ENCODE results near the gene MAP1LC3B. TPM values are rescaled to one million over a fixed set of nuclear protein-coding genes. Genes with fewer than 3 reads are reported as not detected.

Gene MAP1LC3B
- total and polyA plus RNA-seq, 2 of the 8 experiments (the other 6 are each of a cell fraction or from before 2014, with no cell fraction given), result 29.5 to 48.5 TPM

DNA sequence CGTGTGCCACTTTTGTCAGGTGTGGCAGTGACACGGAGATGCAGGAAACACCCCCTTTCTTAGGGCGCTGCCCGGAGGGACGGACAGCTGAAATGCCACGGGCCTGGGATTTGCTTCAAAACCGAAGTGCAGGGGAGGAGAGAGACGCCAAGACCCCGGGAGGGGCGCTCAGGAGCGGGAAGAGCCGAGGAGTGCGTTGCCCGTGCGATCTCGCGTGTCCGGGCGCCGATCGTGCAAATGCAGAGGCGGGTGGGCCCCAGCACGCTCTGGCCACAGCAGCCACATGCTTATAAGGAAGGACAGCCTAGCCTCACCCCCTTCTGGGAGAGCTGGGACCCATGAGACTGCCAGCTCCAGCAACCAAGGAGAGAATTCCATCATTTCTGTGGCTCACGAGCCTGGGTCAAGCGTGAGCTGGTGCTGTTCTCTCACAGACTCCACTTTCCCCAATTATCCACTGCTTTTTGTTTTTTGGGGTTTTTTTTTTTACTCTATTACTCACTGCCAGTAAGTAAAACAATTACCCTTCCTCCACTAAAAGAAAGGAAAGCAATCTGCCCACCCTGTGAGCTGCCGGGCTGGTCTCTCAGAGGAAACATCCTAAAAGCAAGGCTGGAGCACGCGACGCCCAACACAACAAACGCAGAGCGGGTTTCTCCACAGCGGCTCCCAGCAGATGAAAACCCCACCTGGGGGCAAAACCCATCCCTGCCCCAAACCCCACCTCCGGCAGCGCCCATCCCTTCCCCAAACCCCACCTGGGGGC lies 47.8 kb upstream of the MAP1LC3B start (continued):
- TF ChIP-seq, protein P1, sequence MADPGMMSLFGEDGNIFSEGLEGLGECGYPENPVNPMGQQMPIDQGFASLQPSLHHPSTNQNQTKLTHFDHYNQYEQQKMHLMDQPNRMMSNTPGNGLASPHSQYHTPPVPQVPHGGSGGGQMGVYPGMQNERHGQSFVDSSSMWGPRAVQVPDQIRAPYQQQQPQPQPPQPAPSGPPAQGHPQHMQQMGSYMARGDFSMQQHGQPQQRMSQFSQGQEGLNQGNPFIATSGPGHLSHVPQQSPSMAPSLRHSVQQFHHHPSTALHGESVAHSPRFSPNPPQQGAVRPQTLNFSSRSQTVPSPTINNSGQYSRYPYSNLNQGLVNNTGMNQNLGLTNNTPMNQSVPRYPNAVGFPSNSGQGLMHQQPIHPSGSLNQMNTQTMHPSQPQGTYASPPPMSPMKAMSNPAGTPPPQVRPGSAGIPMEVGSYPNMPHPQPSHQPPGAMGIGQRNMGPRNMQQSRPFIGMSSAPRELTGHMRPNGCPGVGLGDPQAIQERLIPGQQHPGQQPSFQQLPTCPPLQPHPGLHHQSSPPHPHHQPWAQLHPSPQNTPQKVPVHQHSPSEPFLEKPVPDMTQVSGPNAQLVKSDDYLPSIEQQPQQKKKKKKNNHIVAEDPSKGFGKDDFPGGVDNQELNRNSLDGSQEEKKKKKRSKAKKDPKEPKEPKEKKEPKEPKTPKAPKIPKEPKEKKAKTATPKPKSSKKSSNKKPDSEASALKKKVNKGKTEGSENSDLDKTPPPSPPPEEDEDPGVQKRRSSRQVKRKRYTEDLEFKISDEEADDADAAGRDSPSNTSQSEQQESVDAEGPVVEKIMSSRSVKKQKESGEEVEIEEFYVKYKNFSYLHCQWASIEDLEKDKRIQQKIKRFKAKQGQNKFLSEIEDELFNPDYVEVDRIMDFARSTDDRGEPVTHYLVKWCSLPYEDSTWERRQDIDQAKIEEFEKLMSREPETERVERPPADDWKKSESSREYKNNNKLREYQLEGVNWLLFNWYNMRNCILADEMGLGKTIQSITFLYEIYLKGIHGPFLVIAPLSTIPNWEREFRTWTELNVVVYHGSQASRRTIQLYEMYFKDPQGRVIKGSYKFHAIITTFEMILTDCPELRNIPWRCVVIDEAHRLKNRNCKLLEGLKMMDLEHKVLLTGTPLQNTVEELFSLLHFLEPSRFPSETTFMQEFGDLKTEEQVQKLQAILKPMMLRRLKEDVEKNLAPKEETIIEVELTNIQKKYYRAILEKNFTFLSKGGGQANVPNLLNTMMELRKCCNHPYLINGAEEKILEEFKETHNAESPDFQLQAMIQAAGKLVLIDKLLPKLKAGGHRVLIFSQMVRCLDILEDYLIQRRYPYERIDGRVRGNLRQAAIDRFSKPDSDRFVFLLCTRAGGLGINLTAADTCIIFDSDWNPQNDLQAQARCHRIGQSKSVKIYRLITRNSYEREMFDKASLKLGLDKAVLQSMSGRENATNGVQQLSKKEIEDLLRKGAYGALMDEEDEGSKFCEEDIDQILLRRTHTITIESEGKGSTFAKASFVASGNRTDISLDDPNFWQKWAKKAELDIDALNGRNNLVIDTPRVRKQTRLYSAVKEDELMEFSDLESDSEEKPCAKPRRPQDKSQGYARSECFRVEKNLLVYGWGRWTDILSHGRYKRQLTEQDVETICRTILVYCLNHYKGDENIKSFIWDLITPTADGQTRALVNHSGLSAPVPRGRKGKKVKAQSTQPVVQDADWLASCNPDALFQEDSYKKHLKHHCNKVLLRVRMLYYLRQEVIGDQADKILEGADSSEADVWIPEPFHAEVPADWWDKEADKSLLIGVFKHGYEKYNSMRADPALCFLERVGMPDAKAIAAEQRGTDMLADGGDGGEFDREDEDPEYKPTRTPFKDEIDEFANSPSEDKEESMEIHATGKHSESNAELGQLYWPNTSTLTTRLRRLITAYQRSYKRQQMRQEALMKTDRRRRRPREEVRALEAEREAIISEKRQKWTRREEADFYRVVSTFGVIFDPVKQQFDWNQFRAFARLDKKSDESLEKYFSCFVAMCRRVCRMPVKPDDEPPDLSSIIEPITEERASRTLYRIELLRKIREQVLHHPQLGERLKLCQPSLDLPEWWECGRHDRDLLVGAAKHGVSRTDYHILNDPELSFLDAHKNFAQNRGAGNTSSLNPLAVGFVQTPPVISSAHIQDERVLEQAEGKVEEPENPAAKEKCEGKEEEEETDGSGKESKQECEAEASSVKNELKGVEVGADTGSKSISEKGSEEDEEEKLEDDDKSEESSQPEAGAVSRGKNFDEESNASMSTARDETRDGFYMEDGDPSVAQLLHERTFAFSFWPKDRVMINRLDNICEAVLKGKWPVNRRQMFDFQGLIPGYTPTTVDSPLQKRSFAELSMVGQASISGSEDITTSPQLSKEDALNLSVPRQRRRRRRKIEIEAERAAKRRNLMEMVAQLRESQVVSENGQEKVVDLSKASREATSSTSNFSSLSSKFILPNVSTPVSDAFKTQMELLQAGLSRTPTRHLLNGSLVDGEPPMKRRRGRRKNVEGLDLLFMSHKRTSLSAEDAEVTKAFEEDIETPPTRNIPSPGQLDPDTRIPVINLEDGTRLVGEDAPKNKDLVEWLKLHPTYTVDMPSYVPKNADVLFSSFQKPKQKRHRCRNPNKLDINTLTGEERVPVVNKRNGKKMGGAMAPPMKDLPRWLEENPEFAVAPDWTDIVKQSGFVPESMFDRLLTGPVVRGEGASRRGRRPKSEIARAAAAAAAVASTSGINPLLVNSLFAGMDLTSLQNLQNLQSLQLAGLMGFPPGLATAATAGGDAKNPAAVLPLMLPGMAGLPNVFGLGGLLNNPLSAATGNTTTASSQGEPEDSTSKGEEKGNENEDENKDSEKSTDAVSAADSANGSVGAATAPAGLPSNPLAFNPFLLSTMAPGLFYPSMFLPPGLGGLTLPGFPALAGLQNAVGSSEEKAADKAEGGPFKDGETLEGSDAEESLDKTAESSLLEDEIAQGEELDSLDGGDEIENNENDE (IDR thresholded peaks at IDR 0.05; ENCODE audit: insufficient replicate concordance, low read length), result no peak
